ENCODE measurements around the gene PTH2. TPM values are rescaled to one million over a fixed set of nuclear protein-coding genes. Genes with fewer than 3 reads are reported as not detected.

PTH2 gene
- total and polyA plus RNA-seq, 10 of the 15 experiments (the other 5 are each of a cell fraction or from before 2014, with no cell fraction given), result not detected

GRCh38 chr19:49470615-49470978 is 47.4 kb upstream of the PTH2 start:
- ATAC-seq, result peak; percentile 1
- in situ Hi-C loops (cut with MboI), result no loop called here

More at GRCh38 chr19:49470615-49470978, 47.4 kb upstream of the PTH2 start:
- Histone ChIP-seq H3K27me3 (replicated peaks in 1 of 2; ENCODE audit: control insufficient read depth in 2 of 2, insufficient read depth in 2 of 2, low read length in 1 of 2) (no peaks in the 10 kb centered on the region), H3K4me3 (no peak overlapping the region), H3K9ac (ENCODE audit: control insufficient read depth, insufficient read depth, low read length) (peak overlapping the region; percentile 4; the same call in 1 of the 2 replicates), H3K27ac (ENCODE audit: control insufficient read depth, insufficient read depth) (peak overlapping the region; percentile 82), H3K79me2 (ENCODE audit: control insufficient read depth, insufficient read depth, low read length) (no peaks in the 10 kb centered on the region), H3K4me1 (ENCODE audit: control insufficient read depth, insufficient read depth, low read length) (peaks cover 42% of the 10 kb centered on the region), H4K20me1 (ENCODE audit: control insufficient read depth, insufficient read depth) (no peaks in the 10 kb centered on the region), H3K36me3 (ENCODE audit: control insufficient read depth in 2 of 2, insufficient read depth in 2 of 2, low read length in 1 of 2) (peaks cover 1 to 2% of the 10 kb centered on the region in 2 experiments; a peak in 2 of 4 replicates), H3K9me3 (replicated peaks; ENCODE audit: control insufficient read depth, insufficient read depth, low read length) (no peaks in the 10 kb centered on the region), H3K4me2 (ENCODE audit: control insufficient read depth, insufficient read depth) (peak overlapping the region; percentile 32), H2AFZ (ENCODE audit: control insufficient read depth, low read depth, low read length) (peak overlapping the region; percentile 81; the same call in 1 of the 2 replicates)
- CTCF ChIA-PET, result interaction anchor here (0.6 to 5.9 kb wide), 31 partner anchors 8 to 244 kb away, joined by 3 to 68 read pairs (median 5); partner anchors contain the start of genes ALDH16A1 and PIH1D1
- intact Hi-C loops (cut with micrococcal nuclease; ENCODE audit: unreplicated experiment), result loop anchor here (1.0 to 5.0 kb wide), 5 partner anchors 19 to 244 kb away; partner anchors contain the start of gene PIH1D1
- RAD21 ChIA-PET (ENCODE audit: unreplicated experiment), result interaction anchor here (0.7 to 6.0 kb wide), 18 partner anchors 16 to 373 kb away, joined by 3 to 90 read pairs (median 5); partner anchors contain the start of genes ALDH16A1, CD37, PIH1D1 and PRMT1
- WGBS (ENCODE audit: insufficient coverage, insufficient replicate concordance, low lambda C conversion rate, missing lambda C conversion rate), result 16% methylated on average over 7 of the region's 8 CpGs
- FAIRE-seq (no peak), DNase-seq (ENCODE audit: low read depth, low spot score) (no peak)
- POLR2A ChIA-PET, result interaction anchor here (0.7 to 6.2 kb wide), 12 partner anchors 12 to 120 kb away, joined by 3 to 81 read pairs (median 5); partner anchors contain the start of genes ALDH16A1, PIH1D1 and RPL13A
- SMC1A ChIA-PET (ENCODE audit: uncharacterized antibody, unreplicated experiment), result interaction anchor here (0.9 to 3.2 kb wide), 15 partner anchors 15 to 243 kb away, joined by 3 to 53 read pairs (median 4); partner anchors contain the start of genes ALDH16A1 and PIH1D1
- BruUV-seq (replicated peaks), result no TSS peak
- TF ChIP-seq SREBF2 (IDR thresholded peaks at IDR 0.05; ENCODE audit: low read length) (no peak), RFX5 (IDR thresholded peaks at IDR 0.05; ENCODE audit: low read depth, low read length) (no peak), RAD51 (IDR thresholded peaks at IDR 0.05) (no peak), BACH1 (IDR thresholded peaks at IDR 0.05; ENCODE audit: borderline replicate concordance) (no peak), EGR1 (IDR thresholded peaks at IDR 0.05; ENCODE audit: borderline replicate concordance in 1 of 2, low read depth in 2 of 2, low read length in 2 of 2) (no peak), JUND (IDR thresholded peaks at IDR 0.05; ENCODE audit: low read depth, low read length) (no peak), POLR2AphosphoS5 (IDR thresholded peaks at IDR 0.05; ENCODE audit: low read length) (no peak), MAX (IDR thresholded peaks at IDR 0.05; ENCODE audit: low read depth, low read length) (no peak)

All from GM12878 (cell line).